ENCODE results near the gene IL10RA.

Gene IL10RA

DNA sequence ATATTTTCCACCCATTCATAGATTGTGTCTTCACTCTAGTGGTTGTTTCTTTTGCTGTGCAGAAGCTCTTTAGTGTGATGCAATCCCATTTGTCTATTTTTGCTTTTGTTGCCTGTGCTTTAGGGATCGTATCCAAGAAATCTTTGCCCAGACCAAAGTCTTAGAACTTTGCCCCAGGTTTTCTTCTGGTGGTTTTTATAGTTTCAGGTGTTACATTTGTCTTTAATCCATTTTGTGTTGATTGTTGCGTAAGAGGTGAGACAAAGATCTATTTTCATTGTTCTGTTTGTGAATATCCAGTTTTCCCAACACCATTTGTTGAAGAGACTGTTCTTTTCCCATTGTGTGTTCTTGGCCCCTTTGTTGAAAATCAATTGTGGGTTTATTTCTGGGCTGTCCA lies 6.4 kb downstream of the IL10RA start:
- DNase-seq = no peak

DNA sequence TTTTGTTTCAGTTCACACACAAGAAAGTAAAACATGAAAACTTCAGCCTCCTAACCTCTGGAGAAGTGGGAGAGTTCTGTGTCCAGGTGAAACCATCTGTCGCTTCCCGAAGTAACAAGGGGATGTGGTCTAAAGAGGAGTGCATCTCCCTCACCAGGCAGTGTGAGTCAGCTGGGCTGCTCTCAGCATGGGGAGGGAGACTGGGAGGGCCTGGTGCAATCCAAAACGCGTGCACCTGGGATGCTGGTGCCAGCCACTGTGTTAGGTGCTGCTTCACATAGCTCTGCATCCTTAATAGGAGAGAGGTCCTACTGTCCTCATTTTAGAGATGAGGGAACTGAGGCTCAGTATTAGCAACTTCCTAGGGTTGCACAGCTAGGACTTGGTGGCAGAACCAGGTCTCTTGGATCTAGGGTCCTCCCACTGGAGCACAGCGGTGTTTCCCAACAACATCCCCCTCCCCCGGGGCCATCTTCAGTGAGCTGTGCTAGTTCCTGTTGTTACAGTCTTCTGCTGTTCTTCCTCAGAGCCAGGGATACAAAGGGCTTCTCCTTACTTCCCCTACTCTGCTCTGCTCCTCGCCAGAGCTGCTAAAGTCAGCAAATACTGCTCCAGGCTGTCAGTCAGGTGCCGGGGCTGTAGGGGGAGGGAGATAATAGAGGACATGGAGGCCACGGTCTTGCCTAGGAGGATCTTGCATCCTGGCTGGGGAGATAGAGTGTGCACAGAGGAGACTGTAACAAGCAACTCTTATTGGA lies 8.0 kb downstream of the IL10RA start:
- DNase-seq = no peak

- no peak for DNase-seq
Observed at GRCh38 chr11:117995472-117995871, 9.3 kb downstream of the IL10RA start.

DNA sequence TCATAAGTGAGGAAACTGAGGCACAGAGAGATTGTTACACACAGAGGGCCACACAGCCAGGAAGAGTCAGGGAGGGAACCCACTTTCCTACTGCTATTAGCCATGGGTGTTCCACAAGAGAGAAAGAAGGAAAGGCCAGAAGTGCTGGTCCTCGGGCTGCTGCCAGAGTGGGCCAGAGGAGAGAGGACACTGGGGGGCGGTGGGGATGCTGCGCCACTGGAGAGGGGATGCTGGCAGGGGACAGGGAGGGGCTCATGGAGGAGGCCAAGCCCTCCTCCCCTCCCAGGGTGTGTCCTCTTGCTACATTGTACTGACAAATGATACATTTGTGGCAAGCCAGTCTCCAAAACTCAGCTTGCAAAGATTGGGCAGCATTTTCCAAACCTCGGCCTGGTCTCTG lies 9.9 kb downstream of the IL10RA start:
- DNase-seq = no peak

- DNase-seq = no peak
Observed at GRCh38 chr11:117997406-117997805, 11.2 kb downstream of the IL10RA start.

DNA sequence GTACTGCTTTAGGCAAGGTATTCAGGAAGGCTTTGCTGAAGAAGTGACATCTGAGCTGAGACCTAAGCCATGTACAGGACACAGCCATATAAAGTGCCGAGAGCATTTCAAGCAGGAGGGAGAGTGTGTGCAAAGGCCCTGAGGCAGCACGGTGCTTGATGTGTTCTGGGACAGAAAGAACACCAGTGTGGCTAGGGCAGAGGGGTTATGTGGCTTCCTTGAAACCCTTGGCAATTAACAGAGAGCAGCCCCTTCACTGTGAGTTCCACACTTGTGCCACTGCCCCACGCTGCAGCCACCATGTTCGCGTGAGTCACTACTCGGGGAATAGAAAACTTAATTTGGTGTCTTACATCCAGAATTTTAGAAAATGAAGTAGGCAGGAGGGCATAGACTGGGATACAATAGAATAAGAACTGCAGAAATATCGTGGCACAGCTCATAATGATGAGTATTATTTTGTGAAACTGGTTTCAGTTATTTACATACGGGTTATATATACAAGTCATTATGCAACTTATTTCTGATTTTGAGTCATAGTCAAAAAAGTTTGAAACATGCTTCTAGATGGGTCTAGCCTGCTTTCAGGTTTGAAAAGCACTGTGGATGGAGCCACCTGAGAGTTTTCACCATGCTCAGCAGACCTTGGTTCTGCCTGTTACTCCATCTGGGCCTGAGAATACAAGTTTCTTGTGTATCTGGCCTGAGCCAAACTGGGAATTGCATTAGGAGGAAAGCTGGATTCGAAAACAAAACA lies 11.8 kb downstream of the IL10RA start:
- DNase-seq = no peak

DNA sequence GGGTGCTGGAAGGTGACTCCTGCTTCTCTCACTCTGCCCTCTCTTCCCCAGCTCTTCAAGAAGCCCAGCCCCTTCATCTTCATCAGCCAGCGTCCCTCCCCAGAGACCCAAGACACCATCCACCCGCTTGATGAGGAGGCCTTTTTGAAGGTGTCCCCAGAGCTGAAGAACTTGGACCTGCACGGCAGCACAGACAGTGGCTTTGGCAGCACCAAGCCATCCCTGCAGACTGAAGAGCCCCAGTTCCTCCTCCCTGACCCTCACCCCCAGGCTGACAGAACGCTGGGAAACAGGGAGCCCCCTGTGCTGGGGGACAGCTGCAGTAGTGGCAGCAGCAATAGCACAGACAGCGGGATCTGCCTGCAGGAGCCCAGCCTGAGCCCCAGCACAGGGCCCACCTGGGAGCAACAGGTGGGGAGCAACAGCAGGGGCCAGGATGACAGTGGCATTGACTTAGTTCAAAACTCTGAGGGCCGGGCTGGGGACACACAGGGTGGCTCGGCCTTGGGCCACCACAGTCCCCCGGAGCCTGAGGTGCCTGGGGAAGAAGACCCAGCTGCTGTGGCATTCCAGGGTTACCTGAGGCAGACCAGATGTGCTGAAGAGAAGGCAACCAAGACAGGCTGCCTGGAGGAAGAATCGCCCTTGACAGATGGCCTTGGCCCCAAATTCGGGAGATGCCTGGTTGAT lies 12.6 kb downstream of the IL10RA start:
- no peak for DNase-seq

- no peak for DNase-seq
Observed at GRCh38 chr11:117999354-117999993, 13.3 kb downstream of the IL10RA start.

DNA sequence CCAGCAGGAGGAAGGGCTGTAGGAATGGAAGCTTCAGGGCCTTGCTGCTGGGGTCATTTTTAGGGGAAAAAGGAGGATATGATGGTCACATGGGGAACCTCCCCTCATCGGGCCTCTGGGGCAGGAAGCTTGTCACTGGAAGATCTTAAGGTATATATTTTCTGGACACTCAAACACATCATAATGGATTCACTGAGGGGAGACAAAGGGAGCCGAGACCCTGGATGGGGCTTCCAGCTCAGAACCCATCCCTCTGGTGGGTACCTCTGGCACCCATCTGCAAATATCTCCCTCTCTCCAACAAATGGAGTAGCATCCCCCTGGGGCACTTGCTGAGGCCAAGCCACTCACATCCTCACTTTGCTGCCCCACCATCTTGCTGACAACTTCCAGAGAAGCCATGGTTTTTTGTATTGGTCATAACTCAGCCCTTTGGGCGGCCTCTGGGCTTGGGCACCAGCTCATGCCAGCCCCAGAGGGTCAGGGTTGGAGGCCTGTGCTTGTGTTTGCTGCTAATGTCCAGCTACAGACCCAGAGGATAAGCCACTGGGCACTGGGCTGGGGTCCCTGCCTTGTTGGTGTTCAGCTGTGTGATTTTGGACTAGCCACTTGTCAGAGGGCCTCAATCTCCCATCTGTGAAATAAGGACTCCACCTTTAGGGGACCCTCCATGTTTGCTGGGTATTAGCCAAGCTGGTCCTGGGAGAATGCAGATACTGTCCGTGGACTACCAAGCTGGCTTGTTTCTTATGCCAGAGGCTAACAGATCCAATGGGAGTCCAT lies 14.1 kb downstream of the IL10RA start:
- DNase-seq = no peak

- no peak for DNase-seq
Observed at GRCh38 chr11:118000850-118001228, 14.6 kb downstream of the IL10RA start.

- DNase-seq = no peak
Observed at GRCh38 chr11:118001494-118001971, 15.3 kb downstream of the IL10RA start.

DNA sequence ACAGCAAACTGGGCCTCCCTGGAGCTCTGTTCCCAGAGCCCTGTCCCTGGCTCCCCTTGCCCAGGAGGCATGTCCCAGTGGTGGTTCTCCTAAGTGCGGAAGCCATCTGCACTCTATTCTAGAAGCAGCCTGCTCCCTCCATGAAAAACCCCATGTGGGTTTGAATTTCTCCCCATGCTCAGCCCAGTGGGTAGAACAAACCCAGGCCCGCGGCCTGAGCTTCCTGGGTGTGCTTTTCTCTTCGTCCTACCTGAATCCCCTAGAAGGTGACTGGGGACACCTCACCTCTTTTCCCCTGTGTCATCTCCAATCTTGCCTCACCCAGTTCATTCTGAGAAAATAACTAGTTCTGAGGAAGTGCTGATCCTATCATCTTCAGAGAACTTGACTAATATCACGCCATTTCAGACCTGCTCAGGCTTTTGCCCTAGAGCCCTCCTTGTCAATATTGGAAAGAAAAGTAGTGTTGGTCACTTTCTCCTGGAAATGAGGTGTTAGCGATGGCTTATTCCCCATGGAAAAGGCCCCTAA lies 15.9 kb downstream of the IL10RA start:
- DNase-seq = no peak

DNA sequence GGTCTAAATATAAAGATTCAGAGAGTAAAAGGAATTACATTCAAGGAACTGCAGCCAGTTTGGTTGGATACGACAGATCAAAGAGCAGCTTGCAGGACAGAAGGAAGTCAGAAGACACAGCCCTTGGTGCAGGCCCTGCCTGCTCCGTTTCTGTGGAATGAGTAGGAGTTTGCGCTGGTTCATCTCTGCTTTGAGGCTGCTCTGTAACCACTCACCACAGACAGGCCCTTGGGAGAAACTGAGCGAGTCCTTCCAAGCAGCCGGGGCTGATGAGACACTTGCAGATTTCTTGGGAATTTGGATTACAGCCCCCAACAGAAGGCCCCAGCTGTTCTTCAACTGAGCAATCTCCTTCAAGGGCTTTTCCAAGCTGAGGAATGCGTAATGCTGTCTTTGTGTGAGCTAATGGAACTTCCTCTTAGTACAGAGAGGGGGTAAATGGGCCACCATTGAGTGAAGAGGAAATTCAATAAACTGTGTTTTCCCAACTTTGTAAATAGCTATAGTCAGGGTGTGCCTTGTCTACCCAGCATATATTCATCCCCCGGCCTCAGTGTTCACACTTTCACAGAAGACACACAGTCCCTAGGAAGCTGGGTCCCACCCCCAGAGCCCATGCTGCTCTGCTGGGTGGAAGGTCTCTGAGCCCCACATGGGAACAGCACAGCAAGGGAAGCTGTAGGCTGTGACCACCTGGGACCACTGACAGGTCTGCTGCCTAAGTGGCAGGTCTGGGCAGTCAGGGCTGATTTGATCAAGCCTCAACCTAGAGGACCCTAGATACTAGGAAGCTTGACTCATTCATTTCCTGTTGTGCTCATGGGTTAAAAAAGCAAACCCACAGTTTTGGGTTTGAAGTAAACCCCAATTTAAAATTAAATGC lies 16.6 kb downstream of the IL10RA start:
- DNase-seq = peak; percentile 19

- DNase-seq = no peak
Observed at GRCh38 chr11:118003456-118003855, 17.3 kb downstream of the IL10RA start.

GRCh38 chr11:118004543-118005223 lies 18.5 kb downstream of the IL10RA start:
- no peak for DNase-seq

- no peak for DNase-seq
Observed at GRCh38 chr11:118005224-118006152, 19.3 kb downstream of the IL10RA start.

- no peak for DNase-seq
Observed at GRCh38 chr11:118006153-118006534, 19.9 kb downstream of the IL10RA start.

DNA sequence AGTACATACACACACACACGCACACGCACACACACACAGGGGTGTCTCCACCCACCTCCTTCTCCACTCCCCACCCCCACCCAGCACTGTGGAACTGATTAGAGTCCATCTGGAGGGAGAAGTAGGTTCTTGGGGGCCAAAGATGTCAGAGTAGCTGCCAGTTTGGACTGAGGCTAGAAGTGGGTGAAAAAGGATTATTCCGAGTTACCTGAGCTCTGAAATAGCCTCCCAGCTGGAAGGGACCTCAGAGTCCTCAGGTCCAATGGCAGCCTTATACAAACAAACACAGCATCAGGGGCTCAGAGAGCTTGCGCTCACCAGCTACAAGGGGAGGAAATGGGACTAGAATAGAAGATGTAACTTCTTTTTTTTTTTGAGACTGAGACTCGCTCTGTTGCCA lies 20.8 kb downstream of the IL10RA start:
- DNase-seq = no peak

All from fibroblast of skin of back (primary cell).